Neural crest cell (in vitro differentiated cells): Measurements from ENCODE around the gene ABCG1. TPM values are rescaled to one million over a fixed set of nuclear protein-coding genes. Genes with fewer than 3 reads are reported as not detected.

ENCODE experiments used
- DNase-seq: peaks from one replicate; pipeline ENCODE4 v3.0.0; 2021; ENCODE audit warnings: low read depth, mixed read lengths, low spot score
- H3K27ac Mint-ChIP-seq: one replicate; pipeline ENCODE4 v1.8.0; 2021; ENCODE audit warnings: mild to moderate bottlenecking, mixed read lengths; ENCODE audit not compliant: unreplicated experiment
- H3K27me3 Mint-ChIP-seq: 2 replicates; pipeline ENCODE4 v1.8.0; 2021; ENCODE audit warnings: low read depth, mild to moderate bottlenecking, mixed read lengths
- H3K36me3 Mint-ChIP-seq: 2 replicates; pipeline ENCODE4 v1.8.0; 2021; ENCODE audit warnings: low read depth, mild to moderate bottlenecking, mixed read lengths
- H3K4me1 Mint-ChIP-seq: 2 replicates; pipeline ENCODE4 v1.8.0; 2021; ENCODE audit warnings: mixed read lengths
- H3K4me3 Mint-ChIP-seq: one replicate; pipeline ENCODE4 v1.8.0; 2021; ENCODE audit warnings: mild to moderate bottlenecking, mixed read lengths
- H3K9me3 Mint-ChIP-seq: 2 replicates; pipeline ENCODE4 v1.8.0; 2021; ENCODE audit warnings: mixed read lengths
- CTCF ChIP-seq: fragments of 200-600 bp; sonication (generic); conservative IDR thresholded peaks from 2 replicates; pipeline ENCODE4 v1.5.0; 2021; ENCODE audit warnings: antibody characterized with exemption, mild to moderate bottlenecking
- total RNA-seq: library from RNA; stranded (reverse); gene quantifications from 2 replicates; pipeline ENCODE4 v1.2.1, GENCODE V29; 2021

ABCG1 gene
- total RNA-seq, 1 donor from 2014 or later: 3.3 TPM

GRCh38 chr21:42317826-42318746 is 99.1 kb downstream of the ABCG1 start:
- Mint-ChIP-seq H3K4me1 (peaks cover 22% of the 10 kb centered on the region), H3K9me3 (no peaks in the 10 kb centered on the region), H3K27ac (no peak overlapping the region), H3K27me3 (peaks cover 9% of the 10 kb centered on the region), H3K4me3 (no peak overlapping the region), H3K36me3 (no peaks in the 10 kb centered on the region)
- no peak for TF ChIP-seq CTCF
- no peak for DNase-seq

GRCh38 chr21:42319376-42319775 is 100.4 kb downstream of the ABCG1 start:
- DNase-seq: no peak
- no peaks in the 10 kb centered on the region for H3K9me3 Mint-ChIP-seq
- H3K36me3 Mint-ChIP-seq: no peaks in the 10 kb centered on the region
- H3K27ac Mint-ChIP-seq: no peak overlapping the region
- TF ChIP-seq CTCF: no peak
- H3K27me3 Mint-ChIP-seq: peaks cover 5% of the 10 kb centered on the region
- H3K4me1 Mint-ChIP-seq: peaks cover 16% of the 10 kb centered on the region
- no peak overlapping the region for H3K4me3 Mint-ChIP-seq

GRCh38 chr21:42319851-42320572 is 101.1 kb downstream of the ABCG1 start:
- no peak for TF ChIP-seq CTCF
- DNase-seq: no peak
- H3K4me1 Mint-ChIP-seq: peaks cover 14% of the 10 kb centered on the region
- H3K27ac Mint-ChIP-seq: no peak overlapping the region
- no peak overlapping the region for H3K4me3 Mint-ChIP-seq
- no peaks in the 10 kb centered on the region for H3K36me3 Mint-ChIP-seq
- H3K9me3 Mint-ChIP-seq: peaks cover 2% of the 10 kb centered on the region
- H3K27me3 Mint-ChIP-seq: peaks cover 6% of the 10 kb centered on the region

GRCh38 chr21:42320791-42321190 is 101.9 kb downstream of the ABCG1 start:
- Mint-ChIP-seq H3K9me3 (peaks cover 6% of the 10 kb centered on the region), H3K27me3 (peaks cover 2% of the 10 kb centered on the region), H3K4me3 (no peak overlapping the region), H3K27ac (no peak overlapping the region), H3K4me1 (peaks cover 6% of the 10 kb centered on the region), H3K36me3 (no peaks in the 10 kb centered on the region)
- TF ChIP-seq CTCF: no peak
- no peak for DNase-seq

GRCh38 chr21:42321231-42321630 is 102.3 kb downstream of the ABCG1 start:
- no peaks in the 10 kb centered on the region for H3K36me3 Mint-ChIP-seq
- peaks cover 2% of the 10 kb centered on the region for H3K27me3 Mint-ChIP-seq
- TF ChIP-seq CTCF: no peak
- no peak for DNase-seq
- no peak overlapping the region for H3K4me3 Mint-ChIP-seq
- H3K27ac Mint-ChIP-seq: no peak overlapping the region
- H3K9me3 Mint-ChIP-seq: peaks cover 6% of the 10 kb centered on the region
- H3K4me1 Mint-ChIP-seq: peaks cover 3% of the 10 kb centered on the region
